Activated CD4-positive, alpha-beta T cell treated with anti-CD3 and anti-CD28 coated beads, Interleukin-2, amount 10 ng/mL, durations not matched to agents 24 days and 14 days (primary cell): ENCODE measurements around the gene NBPF1. TPM values are rescaled to one million over a fixed set of nuclear protein-coding genes. Genes with fewer than 3 reads are reported as not detected.
"Not testable (repeated sequence)": the region's sequence is repeated elsewhere in the genome, so short reads cannot be mapped to it uniquely, and the experiment has no call there.

Source experiments
- DNase-seq: peaks from one replicate; pipeline ENCODE4 v3.0.0; 2022
- H3K27ac Mint-ChIP-seq: one replicate; pipeline ENCODE4 v1.8.0; 2022; ENCODE audit warnings: mild to moderate bottlenecking, mixed read lengths
- H3K27me3 Mint-ChIP-seq: one replicate; pipeline ENCODE4 v1.8.0; 2022; ENCODE audit warnings: mixed read lengths
- H3K36me3 Mint-ChIP-seq: one replicate; pipeline ENCODE4 v1.8.0; 2022; ENCODE audit warnings: low read depth, mild to moderate bottlenecking, mixed read lengths
- H3K4me1 Mint-ChIP-seq: one replicate; pipeline ENCODE4 v1.8.0; 2021; ENCODE audit warnings: mixed read lengths
- H3K4me3 Mint-ChIP-seq: one replicate; pipeline ENCODE4 v1.8.0; 2022; ENCODE audit warnings: mild to moderate bottlenecking, moderate library complexity, mixed read lengths
- H3K9me3 Mint-ChIP-seq: one replicate; pipeline ENCODE4 v1.8.0; 2021; ENCODE audit warnings: mixed read lengths
- intact Hi-C: fragments of 100-400 bp; cut with micrococcal nuclease; formaldehyde crosslinking; loops from one replicate; pipeline ENCODE4 v1.15.1; 2023
- total RNA-seq: library from RNA; stranded (reverse); gene quantifications from 2 replicates; pipeline ENCODE4 v1.2.3, GENCODE V29; 2022

The NBPF1 gene
- total RNA-seq, 1 donor from 2014 or later: 4.2 TPM

- H3K4me3 Mint-ChIP-seq, H3K27ac Mint-ChIP-seq, intact Hi-C loops, H3K9me3 Mint-ChIP-seq, H3K36me3 Mint-ChIP-seq, H3K4me1 Mint-ChIP-seq, DNase-seq: not testable (repeated sequence)
- peaks cover 40% of the 10 kb centered on the region for H3K27me3 Mint-ChIP-seq
Observed at GRCh38 chr1:16535898-16536297, 77.5 kb downstream of the NBPF1 start.

GRCh38 chr1:16535487-16535886 is 77.9 kb downstream of the NBPF1 start:
- H3K4me1 Mint-ChIP-seq, DNase-seq, H3K4me3 Mint-ChIP-seq, H3K9me3 Mint-ChIP-seq, intact Hi-C loops, H3K36me3 Mint-ChIP-seq, H3K27ac Mint-ChIP-seq: not testable (repeated sequence)
- peaks cover 41% of the 10 kb centered on the region for H3K27me3 Mint-ChIP-seq

GRCh38 chr1:16534829-16535456 is 78.4 kb downstream of the NBPF1 start:
- DNase-seq, intact Hi-C loops, H3K9me3 Mint-ChIP-seq, H3K36me3 Mint-ChIP-seq, H3K27ac Mint-ChIP-seq, H3K4me1 Mint-ChIP-seq: not testable (repeated sequence)
- Mint-ChIP-seq H3K4me3 (peak overlapping the region; percentile 51), H3K27me3 (peaks cover 39% of the 10 kb centered on the region)

DNA sequence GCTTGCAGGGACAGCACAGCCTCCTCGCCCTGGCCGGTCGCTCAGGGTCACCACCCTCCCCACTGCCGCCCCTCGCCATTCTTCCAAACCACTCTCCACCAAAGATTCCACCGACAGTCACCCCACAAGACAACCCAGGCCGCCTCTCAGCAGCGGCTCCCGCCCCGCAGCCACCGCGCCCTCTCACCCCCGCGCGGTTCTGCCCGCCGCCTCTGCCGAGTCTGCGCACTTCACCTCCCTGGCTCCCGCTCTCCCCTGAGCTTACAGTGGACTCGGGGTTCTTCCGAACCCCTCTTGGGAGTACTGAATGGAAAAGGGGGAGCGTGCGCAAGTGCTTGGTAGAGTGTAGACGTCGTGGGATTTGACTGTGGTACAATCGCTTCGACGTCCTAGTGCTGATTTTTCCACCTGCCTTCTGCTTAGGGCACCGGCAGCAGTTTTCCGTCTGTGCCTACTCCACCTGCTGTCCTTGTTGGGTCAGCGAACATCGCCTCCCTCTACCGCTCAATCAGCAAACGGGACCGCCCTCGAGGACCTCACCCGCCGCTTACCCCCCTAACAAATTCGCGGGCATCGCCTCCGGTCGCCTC is 79.0 kb downstream of the NBPF1 start:
- peak overlapping the region; percentile 26 for H3K4me3 Mint-ChIP-seq
- intact Hi-C loops, DNase-seq, H3K4me1 Mint-ChIP-seq, H3K27ac Mint-ChIP-seq, H3K9me3 Mint-ChIP-seq, H3K36me3 Mint-ChIP-seq: not testable (repeated sequence)
- H3K27me3 Mint-ChIP-seq: peaks cover 39% of the 10 kb centered on the region

DNA sequence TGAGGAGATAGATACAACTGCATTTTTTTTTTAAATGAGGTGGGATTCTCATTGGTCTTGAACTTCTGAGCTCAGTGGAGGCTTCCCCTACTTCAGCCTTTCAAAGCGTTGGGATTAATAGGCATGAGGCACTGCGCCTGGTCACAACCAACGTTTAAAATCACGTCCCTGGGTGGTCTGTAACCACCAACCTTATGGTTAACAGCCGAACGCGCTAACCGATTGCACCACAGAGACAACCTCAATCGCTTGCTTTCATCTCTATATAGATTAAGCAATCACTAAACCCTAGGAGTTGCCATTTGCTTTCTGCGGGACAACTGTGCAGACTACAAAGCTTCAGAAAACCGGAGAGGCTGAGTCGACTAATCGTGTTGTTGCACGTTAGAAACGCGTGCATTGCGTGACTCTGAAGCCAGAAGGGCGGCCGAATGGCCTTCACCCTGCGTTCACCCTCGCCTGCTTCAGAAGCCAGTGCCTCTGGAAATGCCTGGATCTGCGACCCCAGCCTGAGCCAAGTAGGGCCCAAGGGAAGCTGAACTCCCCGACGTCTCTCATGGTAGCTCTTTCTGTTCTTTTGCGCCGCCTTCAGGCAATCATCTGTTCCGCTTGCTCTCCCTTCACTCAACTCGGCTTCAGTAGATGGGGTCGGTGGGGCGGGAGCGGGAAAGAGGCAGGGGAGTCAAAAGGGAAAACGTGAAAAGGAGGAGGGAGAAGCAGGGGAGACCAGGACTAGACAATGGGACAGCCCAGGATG is 81.0 kb downstream of the NBPF1 start:
- H3K27me3 Mint-ChIP-seq: peaks cover 43% of the 10 kb centered on the region
- H3K36me3 Mint-ChIP-seq, H3K4me3 Mint-ChIP-seq, H3K9me3 Mint-ChIP-seq, H3K4me1 Mint-ChIP-seq, H3K27ac Mint-ChIP-seq, DNase-seq, intact Hi-C loops: not testable (repeated sequence)

GRCh38 chr1:16528338-16528737 is 85.0 kb downstream of the NBPF1 start:
- not testable (repeated sequence) for H3K4me1 Mint-ChIP-seq, DNase-seq

GRCh38 chr1:16525769-16526168 is 87.6 kb downstream of the NBPF1 start:
- not testable (repeated sequence) for H3K36me3 Mint-ChIP-seq
- peaks cover 47% of the 10 kb centered on the region for H3K27me3 Mint-ChIP-seq

More at GRCh38 chr1:16528338-16528737, 85.0 kb downstream of the NBPF1 start:
- peaks cover 44% of the 10 kb centered on the region for H3K27me3 Mint-ChIP-seq
- H3K27ac Mint-ChIP-seq, H3K4me3 Mint-ChIP-seq, H3K9me3 Mint-ChIP-seq, intact Hi-C loops, H3K36me3 Mint-ChIP-seq: not testable (repeated sequence)

DNA sequence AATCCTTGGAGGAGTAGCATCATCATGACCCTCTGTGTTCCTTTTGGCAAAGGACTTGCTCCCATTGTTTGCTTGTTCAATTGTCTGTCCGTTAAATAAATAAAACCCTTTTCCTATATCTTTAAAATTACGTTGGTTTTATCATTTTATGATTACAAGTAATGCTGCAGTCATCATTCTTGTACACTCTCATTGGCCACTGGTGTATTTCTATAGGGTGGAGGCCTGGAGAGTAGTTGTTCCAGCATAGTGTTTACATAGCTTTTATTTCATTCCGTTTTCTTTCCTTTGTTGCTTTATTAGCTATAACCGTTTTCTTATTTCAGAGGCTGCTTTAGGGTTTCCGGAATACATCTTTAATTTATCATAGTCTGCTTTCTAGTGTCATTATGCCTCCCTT is 91.7 kb downstream of the NBPF1 start:
- DNase-seq, H3K4me1 Mint-ChIP-seq, H3K4me3 Mint-ChIP-seq, H3K9me3 Mint-ChIP-seq, intact Hi-C loops, H3K36me3 Mint-ChIP-seq, H3K27ac Mint-ChIP-seq: not testable (repeated sequence)
- peaks cover 71% of the 10 kb centered on the region for H3K27me3 Mint-ChIP-seq

More at GRCh38 chr1:16525769-16526168, 87.6 kb downstream of the NBPF1 start:
- intact Hi-C loops, DNase-seq, H3K4me3 Mint-ChIP-seq, H3K4me1 Mint-ChIP-seq, H3K27ac Mint-ChIP-seq, H3K9me3 Mint-ChIP-seq: not testable (repeated sequence)

DNA sequence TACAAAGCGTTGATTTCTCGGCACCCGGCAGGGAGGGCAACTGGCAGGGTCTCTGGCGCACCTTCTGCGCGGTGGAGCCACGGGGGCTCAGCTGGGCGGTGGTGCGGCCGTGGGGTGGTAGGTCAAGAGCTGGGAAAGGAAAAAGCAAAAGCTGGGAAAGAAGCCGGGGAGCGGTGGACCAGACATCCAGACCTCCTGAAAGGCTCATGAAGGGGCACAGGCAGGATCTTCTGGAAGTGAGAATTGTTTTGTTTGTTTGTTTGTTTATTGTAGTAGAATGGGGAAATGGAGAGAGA is 92.1 kb downstream of the NBPF1 start:
- H3K36me3 Mint-ChIP-seq: no peaks in the 10 kb centered on the region
- intact Hi-C loops: no loop called here
- H3K4me1 Mint-ChIP-seq: no peaks in the 10 kb centered on the region
- DNase-seq: no peak
- H3K4me3 Mint-ChIP-seq: no peak overlapping the region
- no peak overlapping the region for H3K27ac Mint-ChIP-seq
- H3K27me3 Mint-ChIP-seq: peaks cover 69% of the 10 kb centered on the region
- H3K9me3 Mint-ChIP-seq: no peaks in the 10 kb centered on the region

DNA sequence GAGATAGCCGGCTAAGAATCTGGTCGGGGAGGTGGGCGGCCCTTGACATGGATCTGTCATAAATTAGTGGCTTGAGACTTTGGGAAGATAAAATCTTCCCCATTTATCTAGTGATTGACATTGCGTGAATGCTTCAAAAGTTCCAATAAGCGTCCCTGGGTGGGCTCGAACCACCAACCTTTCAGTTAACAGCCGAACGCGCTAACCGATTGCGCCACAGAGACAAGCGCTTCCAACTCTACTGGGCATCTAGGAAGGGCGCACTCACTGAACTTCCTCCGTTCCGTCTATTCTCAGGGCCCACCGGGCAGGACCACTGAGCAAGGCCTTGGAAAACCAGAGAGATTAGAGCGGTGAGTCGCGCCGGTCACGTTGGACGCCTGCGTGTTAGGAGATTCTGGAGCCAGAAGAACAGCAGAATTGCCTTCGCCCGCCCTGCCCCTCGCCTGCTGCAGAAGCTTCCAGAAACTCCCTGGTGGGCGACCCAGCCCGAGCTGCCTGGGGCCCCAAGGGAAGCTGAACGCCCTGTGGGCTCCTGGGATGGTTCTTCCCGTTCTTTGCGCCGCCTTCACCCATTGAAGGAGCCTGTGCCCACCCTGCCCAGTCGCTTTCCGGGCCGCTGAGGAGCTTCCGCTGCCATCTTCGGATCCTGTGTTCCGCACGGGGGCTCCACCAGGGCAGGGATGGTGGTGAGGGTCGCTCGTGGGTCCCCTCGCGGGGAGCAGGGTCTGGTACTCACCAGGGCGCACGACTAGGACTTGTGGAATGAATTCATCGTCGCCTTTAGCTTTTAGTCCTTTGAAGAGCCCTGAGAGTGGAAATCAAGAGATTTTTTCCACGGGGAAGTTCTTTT is 92.7 kb downstream of the NBPF1 start:
- H3K9me3 Mint-ChIP-seq, H3K4me1 Mint-ChIP-seq, DNase-seq, H3K27ac Mint-ChIP-seq, H3K36me3 Mint-ChIP-seq, intact Hi-C loops, H3K4me3 Mint-ChIP-seq: not testable (repeated sequence)
- H3K27me3 Mint-ChIP-seq: peaks cover 66% of the 10 kb centered on the region

- H3K9me3 Mint-ChIP-seq, DNase-seq, H3K27ac Mint-ChIP-seq, intact Hi-C loops, H3K36me3 Mint-ChIP-seq, H3K4me1 Mint-ChIP-seq, H3K4me3 Mint-ChIP-seq: not testable (repeated sequence)
- H3K27me3 Mint-ChIP-seq: peaks cover 61% of the 10 kb centered on the region
Observed at GRCh38 chr1:16519255-16519951, 94.0 kb downstream of the NBPF1 start.

DNA sequence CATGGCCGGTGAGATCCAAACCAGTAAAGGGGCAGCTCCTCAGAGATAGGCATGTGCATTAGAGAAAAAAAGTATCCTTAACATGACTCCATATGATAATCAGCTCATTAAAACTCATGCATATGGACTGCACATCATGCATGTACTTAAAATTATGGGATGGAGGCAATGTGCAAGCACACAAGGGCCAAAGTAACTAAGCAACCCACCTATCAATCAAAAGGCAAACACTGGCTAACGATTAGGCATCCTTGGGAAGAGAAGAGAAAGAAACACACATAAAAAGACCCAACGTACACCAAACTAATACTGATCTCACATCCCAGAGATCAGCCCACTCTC is 94.5 kb downstream of the NBPF1 start:
- H3K9me3 Mint-ChIP-seq, DNase-seq, H3K36me3 Mint-ChIP-seq, H3K4me1 Mint-ChIP-seq, intact Hi-C loops, H3K27ac Mint-ChIP-seq, H3K4me3 Mint-ChIP-seq: not testable (repeated sequence)
- H3K27me3 Mint-ChIP-seq: peaks cover 57% of the 10 kb centered on the region

DNA sequence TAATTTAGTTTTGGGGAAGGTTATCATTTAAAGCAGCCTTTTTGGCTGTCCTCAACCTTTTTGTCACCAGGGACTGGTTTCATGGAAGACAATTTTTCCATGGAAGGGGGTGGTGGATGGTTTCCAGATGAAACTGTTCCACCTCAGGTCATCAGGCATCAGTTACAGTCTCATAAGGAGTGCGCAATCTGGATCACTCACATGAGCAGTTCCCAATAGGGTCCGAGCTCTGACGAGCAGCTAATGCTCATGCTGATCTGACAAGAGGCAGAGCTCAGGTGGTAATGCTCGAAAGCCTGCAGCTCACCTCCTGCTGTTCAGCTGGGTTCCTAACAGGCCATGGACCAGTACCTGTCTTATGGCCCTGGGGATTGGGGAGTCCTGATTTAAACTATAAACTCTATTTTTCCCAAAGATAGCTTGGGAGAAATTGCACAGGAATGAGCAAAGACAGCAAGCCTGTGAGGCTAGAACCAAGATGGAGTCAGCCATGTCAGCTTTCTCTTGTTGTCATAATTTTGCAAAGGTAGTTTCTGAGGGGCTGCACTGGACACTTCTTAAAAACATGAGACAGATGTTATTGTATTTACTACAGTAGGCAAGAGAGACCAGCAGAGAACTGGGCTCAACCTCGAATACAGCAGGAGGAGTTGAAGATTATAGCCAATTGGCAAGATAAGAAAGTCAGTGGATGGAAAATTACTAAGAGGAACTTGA is 96.5 kb downstream of the NBPF1 start:
- H3K4me1 Mint-ChIP-seq, H3K4me3 Mint-ChIP-seq, H3K36me3 Mint-ChIP-seq, H3K27ac Mint-ChIP-seq, intact Hi-C loops, H3K9me3 Mint-ChIP-seq, DNase-seq: not testable (repeated sequence)
- H3K27me3 Mint-ChIP-seq: peaks cover 49% of the 10 kb centered on the region
